Measurements from ENCODE around the gene OSCAR.

The OSCAR gene

DNA sequence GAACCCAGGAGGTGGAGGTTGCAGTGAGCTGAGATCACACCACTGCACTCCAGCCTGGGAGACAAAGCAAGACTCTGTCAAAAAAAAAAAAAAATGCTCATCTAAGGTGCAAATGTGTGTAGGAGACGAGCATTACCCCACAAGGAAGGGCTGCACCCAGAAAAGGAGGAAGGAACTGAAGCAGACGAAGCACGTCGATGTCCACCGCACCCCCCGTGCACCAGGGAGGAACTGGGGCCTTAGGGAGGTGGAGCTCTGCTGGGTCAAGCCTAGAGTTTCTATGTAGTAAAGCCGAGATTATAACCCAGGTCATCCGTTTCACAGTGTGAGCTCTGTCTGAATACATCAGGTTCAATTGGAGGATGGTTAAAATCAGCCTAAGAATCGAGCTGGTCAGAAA, 38.0 kb downstream of the OSCAR start:
- H3K4me3 ChIP-seq (ENCODE audit: low read depth, low read length): no peak overlapping the region
- DNase-seq (ENCODE audit: low read depth): no peak
- TF ChIP-seq, protein P1, sequence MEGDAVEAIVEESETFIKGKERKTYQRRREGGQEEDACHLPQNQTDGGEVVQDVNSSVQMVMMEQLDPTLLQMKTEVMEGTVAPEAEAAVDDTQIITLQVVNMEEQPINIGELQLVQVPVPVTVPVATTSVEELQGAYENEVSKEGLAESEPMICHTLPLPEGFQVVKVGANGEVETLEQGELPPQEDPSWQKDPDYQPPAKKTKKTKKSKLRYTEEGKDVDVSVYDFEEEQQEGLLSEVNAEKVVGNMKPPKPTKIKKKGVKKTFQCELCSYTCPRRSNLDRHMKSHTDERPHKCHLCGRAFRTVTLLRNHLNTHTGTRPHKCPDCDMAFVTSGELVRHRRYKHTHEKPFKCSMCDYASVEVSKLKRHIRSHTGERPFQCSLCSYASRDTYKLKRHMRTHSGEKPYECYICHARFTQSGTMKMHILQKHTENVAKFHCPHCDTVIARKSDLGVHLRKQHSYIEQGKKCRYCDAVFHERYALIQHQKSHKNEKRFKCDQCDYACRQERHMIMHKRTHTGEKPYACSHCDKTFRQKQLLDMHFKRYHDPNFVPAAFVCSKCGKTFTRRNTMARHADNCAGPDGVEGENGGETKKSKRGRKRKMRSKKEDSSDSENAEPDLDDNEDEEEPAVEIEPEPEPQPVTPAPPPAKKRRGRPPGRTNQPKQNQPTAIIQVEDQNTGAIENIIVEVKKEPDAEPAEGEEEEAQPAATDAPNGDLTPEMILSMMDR (IDR thresholded peaks at IDR 0.05; ENCODE audit: control insufficient read depth, extremely low read depth, insufficient read depth): no peak

DNA sequence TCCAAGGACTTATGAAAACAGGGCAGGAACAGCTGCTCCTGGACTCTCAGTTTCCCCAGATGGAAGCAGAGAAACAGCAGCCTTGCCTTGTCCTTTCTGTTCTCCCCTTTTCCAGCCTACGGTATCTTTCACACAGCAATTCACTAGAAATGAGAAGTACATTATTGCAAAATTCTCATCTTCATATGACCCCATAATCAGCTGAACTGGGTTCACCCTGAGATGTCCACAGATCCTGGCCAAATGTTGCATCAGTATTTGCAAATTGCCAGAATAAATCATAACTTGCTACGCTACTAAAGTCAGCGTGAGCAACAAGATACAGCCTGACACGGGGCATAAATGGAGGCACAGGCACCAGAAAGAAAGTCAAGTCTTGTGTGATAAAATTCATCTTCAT, 53.0 kb downstream of the OSCAR start:
- TF ChIP-seq, protein P1 (IDR thresholded peaks at IDR 0.05; ENCODE audit: control insufficient read depth, extremely low read depth, insufficient read depth): no peak
- DNase-seq (ENCODE audit: low read depth): no peak
- H3K4me3 ChIP-seq (ENCODE audit: low read depth, low read length): no peak overlapping the region

DNA sequence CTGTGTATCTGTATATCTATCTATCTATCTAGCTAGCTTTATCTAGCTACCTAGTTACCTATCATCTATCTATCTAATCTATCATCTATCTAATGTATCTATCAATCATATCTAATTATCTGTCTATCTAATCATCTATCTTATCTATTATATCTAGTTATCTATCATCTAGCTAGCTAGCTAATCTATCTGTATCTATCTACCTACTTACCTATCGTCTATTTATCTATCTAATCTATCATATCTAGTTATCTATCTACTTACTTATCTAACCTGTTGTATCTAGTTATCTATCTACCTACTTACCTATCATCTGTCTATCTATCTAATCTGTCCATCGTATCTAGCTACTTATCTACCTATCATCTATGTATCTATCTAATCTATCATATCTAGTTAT, 54.8 kb downstream of the OSCAR start:
- TF ChIP-seq, protein P1 (IDR thresholded peaks at IDR 0.05; ENCODE audit: control insufficient read depth, extremely low read depth, insufficient read depth): no peak
- H3K4me3 ChIP-seq (ENCODE audit: low read depth, low read length): no peak overlapping the region
- no peak for DNase-seq (ENCODE audit: low read depth)

Measured in LNCaP clone FGC (cell line).